ENCODE data around the gene SLC12A8.

SLC12A8 gene

DNA sequence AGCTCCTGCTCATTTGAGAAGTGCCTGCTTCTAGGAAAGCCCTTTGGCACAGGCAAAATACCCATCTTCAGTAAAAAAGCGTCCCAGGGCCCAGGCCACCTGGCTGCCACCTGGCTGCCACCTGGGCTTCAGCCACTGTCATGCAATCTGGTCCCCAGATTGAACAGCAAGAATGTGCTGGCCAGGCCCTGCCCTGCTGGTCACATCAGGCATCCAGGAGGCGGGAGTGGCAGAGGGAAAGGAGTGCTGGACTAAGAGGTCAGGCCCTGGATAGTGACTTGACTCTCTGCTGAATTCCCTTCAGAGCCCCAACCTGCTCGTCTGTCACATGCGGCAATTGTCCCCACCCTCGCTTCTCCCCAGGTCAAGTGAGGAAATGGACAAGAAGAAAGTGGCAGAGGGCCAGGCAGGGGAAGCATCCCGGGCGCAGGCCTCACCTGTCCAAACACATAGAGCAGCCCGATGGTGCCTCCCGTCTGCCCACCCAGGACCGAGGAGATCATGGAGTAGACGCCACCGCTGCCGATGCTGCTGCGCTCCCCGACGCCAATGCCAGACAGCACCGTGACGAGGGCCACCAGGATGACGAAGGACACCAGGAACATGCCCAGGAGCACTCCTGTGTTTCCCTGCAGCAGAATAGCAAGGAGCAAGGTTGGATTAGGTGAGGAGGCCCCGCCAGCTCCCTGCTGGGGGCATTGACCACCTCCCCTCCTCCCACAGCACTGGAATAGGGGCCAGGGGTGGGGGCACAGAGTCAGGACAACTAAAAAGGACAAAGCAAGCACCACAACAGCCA is 25.5 kb downstream of the SLC12A8 start:
- H3K4me2 ChIP-seq: peak overlapping the region in 8 of 11 experiments; percentile 16 to 62 (median 44); a peak in 12 of 22 replicates
- H3K27ac ChIP-seq: no peak overlapping the region
- H3K9ac ChIP-seq: no peak overlapping the region

DNA sequence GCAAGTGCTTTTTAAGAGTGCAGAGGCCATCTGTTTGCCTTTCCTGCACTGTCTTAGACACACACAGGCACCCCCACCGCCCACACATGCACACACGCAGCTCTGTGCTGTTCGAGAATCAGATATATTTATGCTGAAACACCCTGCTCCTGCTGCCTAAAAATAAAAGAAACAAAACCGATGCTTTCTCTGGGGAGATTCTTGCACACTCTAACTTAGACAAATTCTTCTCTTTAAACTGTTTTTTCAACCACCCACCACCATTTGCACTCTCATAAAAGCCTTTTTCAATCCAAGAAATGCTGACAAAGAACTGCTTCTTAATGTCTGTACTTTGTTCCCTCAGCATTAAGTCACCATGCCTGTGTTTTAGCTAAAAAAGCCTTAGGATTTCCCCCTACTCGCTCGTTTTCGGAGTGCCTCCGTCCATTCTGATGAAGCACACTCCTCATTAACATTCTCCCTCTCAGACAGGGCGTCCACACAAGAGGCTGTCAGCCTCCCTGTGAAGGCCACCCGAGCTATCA is 26.2 kb downstream of the SLC12A8 start:
- no peak overlapping the region for H3K27ac ChIP-seq
- no peaks in the 10 kb centered on the region for H4K20me1 ChIP-seq
- H3K9me3 ChIP-seq (replicated peaks in 1 of 11): no peaks in the 10 kb centered on the region
- peaks cover 0 to 17% (median 13%) of the 10 kb centered on the region in 10 experiments; a peak in 17 of 20 replicates for H3K4me1 ChIP-seq
- H3K4me3 ChIP-seq: no peak overlapping the region
- no peak for TF ChIP-seq Cebpa-rat (IDR thresholded peaks at IDR 0.05)
- H3K27me3 ChIP-seq: no peaks in the 10 kb centered on the region
- peak overlapping the region; percentile 16 to 62 (median 36); a peak in 20 of 22 replicates for H3K4me2 ChIP-seq
- peak overlapping the region in 1 of 11 experiments; percentile 11; a peak in 2 of 22 replicates for H3K9ac ChIP-seq
- H3K36me3 ChIP-seq: no peaks in the 10 kb centered on the region

More for the DNA sequence above, 25.5 kb downstream of the SLC12A8 start:
- no peak for TF ChIP-seq Cebpa-rat (IDR thresholded peaks at IDR 0.05)
- Histone ChIP-seq H3K4me3 (no peak overlapping the region), H3K4me1 (peaks cover 5 to 21% (median 15%) of the 10 kb centered on the region in 10 experiments), H3K27me3 (no peaks in the 10 kb centered on the region), H3K36me3 (no peaks in the 10 kb centered on the region), H3K9me3 (replicated peaks in 1 of 11) (no peaks in the 10 kb centered on the region), H4K20me1 (no peaks in the 10 kb centered on the region)

- no peaks in the 10 kb centered on the region for H3K36me3 ChIP-seq
- no peaks in the 10 kb centered on the region for H4K20me1 ChIP-seq
- no peaks in the 10 kb centered on the region for H3K9me3 ChIP-seq (replicated peaks in 1 of 11)
- H3K4me1 ChIP-seq: peaks cover 0 to 17% (median 13%) of the 10 kb centered on the region in 10 experiments; a peak in 17 of 20 replicates
- no peak overlapping the region for H3K4me3 ChIP-seq
- peak overlapping the region; percentile 16 to 62 (median 36); a peak in 20 of 22 replicates for H3K4me2 ChIP-seq
- H3K9ac ChIP-seq: peak overlapping the region in 2 of 11 experiments; percentile 11 to 50; a peak in 3 of 22 replicates
- H3K27me3 ChIP-seq: no peaks in the 10 kb centered on the region
- no peak overlapping the region for H3K27ac ChIP-seq
- TF ChIP-seq Cebpa-rat (IDR thresholded peaks at IDR 0.05): no peak
These were observed 26.7 kb downstream of the SLC12A8 start for GRCh38 chr3:125185805-125186204.

DNA sequence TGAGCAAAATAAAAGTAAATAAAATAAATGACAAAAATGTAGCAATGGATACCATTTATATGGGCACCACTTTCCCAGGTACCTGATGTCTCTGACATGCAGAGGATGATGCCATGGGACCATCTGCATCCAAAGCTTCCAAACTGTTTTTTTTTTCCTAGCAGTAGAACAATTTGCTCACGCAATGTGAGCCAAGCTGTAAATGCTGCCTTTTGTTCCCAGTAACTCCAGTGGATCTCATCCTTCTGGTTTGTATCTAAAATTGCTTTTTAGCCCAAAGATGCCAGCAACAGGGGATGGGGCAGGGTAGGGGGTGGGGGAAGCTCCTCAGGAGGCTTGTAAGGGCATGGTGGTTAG is 32.7 kb downstream of the SLC12A8 start:
- no peak for TF ChIP-seq Cebpa-rat (IDR thresholded peaks at IDR 0.05)
- no peak overlapping the region for H3K4me3 ChIP-seq
- H3K27me3 ChIP-seq: no peaks in the 10 kb centered on the region
- H4K20me1 ChIP-seq: no peaks in the 10 kb centered on the region
- no peak overlapping the region for H3K9ac ChIP-seq
- H3K36me3 ChIP-seq: no peaks in the 10 kb centered on the region
- H3K4me1 ChIP-seq: peaks cover 0 to 7% (median 0%) of the 10 kb centered on the region in 10 experiments; a peak in 3 of 20 replicates
- peaks cover 0 to 4% (median 0%) of the 10 kb centered on the region in 11 experiments; a peak in 4 of 22 replicates for H3K9me3 ChIP-seq (replicated peaks in 1 of 11)
- H3K4me2 ChIP-seq: peak overlapping the region in 1 of 11 experiments; percentile 22; a peak in 1 of 22 replicates
- H3K27ac ChIP-seq: no peak overlapping the region

DNA sequence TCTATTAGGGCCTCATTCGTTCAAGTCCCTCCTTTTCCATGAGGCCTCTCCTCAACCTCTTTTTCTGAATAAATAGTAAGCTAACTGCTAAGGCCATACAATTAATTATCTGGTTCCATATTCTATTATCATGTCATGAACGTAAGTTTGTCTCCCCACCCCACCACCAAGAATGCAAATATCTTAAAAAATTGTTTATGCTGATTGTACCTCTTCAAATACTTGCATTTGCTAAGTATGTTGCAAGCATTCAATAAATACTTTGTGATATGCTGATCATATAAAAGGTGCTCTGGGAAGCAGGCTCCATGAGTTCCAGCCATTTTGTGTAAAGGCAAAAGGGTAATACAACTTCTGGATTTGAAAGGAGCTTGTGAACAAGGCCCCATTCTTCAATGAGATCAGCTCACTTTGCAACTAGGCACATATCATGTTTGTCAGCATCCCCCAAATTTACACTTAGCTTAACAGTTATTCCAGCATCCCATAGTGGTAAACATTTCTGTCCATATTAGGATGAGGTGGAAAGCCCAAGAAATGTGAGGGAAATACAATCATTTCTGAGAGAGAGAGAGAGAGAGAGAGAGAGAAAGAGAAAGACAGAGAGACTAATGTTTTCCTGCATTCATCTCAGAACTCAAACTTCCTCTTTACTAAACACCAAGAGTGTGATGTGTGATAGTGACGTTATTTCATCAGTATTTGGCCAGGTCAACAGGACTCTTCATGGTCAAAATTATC is 33.2 kb downstream of the SLC12A8 start:
- Histone ChIP-seq H3K4me3 (no peak overlapping the region), H3K4me2 (peak overlapping the region in 2 of 11 experiments; percentile 20 to 22; a peak in 2 of 22 replicates), H3K9me3 (replicated peaks in 1 of 11) (peaks cover 1 to 8% (median 5%) of the 10 kb centered on the region in 11 experiments; a peak in 20 of 22 replicates)

DNA sequence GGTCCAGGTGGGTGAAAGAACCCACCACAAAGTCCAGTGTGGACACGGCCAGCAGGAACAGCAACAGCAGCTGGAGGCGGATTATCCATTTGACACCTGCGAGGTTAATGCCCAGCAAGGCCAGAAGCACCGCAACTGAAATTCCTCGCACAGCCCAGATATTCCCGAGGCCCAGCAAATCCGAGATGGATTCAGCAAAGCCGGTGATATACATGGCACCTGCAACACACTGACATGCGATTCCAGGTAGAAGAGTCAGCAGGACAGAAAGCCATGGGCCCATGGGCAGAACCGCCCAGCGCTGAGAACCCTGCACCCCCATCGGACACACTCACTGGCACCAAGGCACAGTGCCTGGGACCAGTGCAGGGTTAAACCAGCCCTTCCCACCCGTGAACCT is 34.8 kb downstream of the SLC12A8 start:
- Histone ChIP-seq H3K4me3 (no peak overlapping the region), H3K27ac (no peak overlapping the region), H3K9me3 (replicated peaks in 1 of 11) (peaks cover 11 to 20% (median 16%) of the 10 kb centered on the region in 11 experiments), H3K4me2 (no peak overlapping the region), H3K4me1 (peaks cover 0 to 7% (median 0%) of the 10 kb centered on the region in 10 experiments; a peak in 3 of 20 replicates), H4K20me1 (no peaks in the 10 kb centered on the region), H3K27me3 (no peaks in the 10 kb centered on the region), H3K36me3 (no peaks in the 10 kb centered on the region), H3K9ac (no peak overlapping the region)
- no peak for TF ChIP-seq Cebpa-rat (IDR thresholded peaks at IDR 0.05)

More for the DNA sequence above, 33.2 kb downstream of the SLC12A8 start:
- peaks cover 0 to 7% (median 0%) of the 10 kb centered on the region in 10 experiments; a peak in 3 of 20 replicates for H3K4me1 ChIP-seq
- no peak overlapping the region for H3K9ac ChIP-seq
- no peaks in the 10 kb centered on the region for H3K36me3 ChIP-seq
- TF ChIP-seq Cebpa-rat (IDR thresholded peaks at IDR 0.05): no peak
- H4K20me1 ChIP-seq: no peaks in the 10 kb centered on the region
- no peak overlapping the region for H3K27ac ChIP-seq
- H3K27me3 ChIP-seq: no peaks in the 10 kb centered on the region

GRCh38 chr3:125175295-125176078 is 37.1 kb downstream of the SLC12A8 start:
- Histone ChIP-seq H3K4me1 (peaks cover 0 to 7% (median 0%) of the 10 kb centered on the region in 10 experiments; a peak in 3 of 20 replicates), H4K20me1 (no peaks in the 10 kb centered on the region), H3K27me3 (no peaks in the 10 kb centered on the region), H3K9ac (no peak overlapping the region), H3K4me2 (no peak overlapping the region), H3K4me3 (no peak overlapping the region), H3K36me3 (no peaks in the 10 kb centered on the region), H3K9me3 (replicated peaks in 1 of 11) (peaks cover 11 to 24% (median 17%) of the 10 kb centered on the region in 11 experiments), H3K27ac (no peak overlapping the region)
- no peak for TF ChIP-seq Cebpa-rat (IDR thresholded peaks at IDR 0.05)

DNA sequence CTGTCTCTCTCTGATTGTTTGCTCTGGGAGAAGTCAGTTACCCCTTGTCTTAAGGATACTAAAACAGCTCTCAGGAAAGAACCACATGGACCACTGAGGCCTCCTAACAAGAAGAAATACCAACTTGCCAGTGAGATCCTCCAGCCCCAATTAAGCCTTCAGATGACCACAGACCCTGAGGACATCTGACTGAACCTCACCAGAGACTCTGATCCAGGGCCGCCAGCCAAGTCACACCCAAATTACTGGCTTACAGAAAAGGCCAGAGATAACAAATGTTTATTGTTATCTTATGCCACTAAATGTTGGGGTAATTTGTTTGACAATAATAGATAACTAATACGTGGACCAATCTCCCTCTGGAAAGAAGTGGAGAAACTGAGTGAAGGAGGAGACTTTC is 40.2 kb downstream of the SLC12A8 start:
- Histone ChIP-seq H4K20me1 (no peaks in the 10 kb centered on the region), H3K36me3 (no peaks in the 10 kb centered on the region), H3K27ac (no peak overlapping the region), H3K9me3 (replicated peaks in 1 of 11) (peaks cover 11 to 24% (median 17%) of the 10 kb centered on the region in 11 experiments), H3K27me3 (no peaks in the 10 kb centered on the region), H3K4me1 (0 out of 20 replicates have a peak, but pooled peaks cover 0 to 5% (median 0%) of the 10 kb centered on the region in 10 experiments), H3K4me3 (no peak overlapping the region), H3K9ac (no peak overlapping the region), H3K4me2 (no peak overlapping the region)
- no peak for TF ChIP-seq Cebpa-rat (IDR thresholded peaks at IDR 0.05)

All from BLaER1 treated with 17β-estradiol and CSF1 and Interleukin-3, amounts not matched to agents 10 nM and 100 nM (cell line).